LNCAP (cell line): Measurements from ENCODE around the gene ZNF804A.

Source experiments
- TF ChIP-seq, protein P1 (sequence below): fragments of 450-650 bp; IDR thresholded peaks from 2 replicates; pipeline ENCODE4 v1.5.1; 2017; ENCODE audit warnings: mild to moderate bottlenecking

Gene ZNF804A

DNA sequence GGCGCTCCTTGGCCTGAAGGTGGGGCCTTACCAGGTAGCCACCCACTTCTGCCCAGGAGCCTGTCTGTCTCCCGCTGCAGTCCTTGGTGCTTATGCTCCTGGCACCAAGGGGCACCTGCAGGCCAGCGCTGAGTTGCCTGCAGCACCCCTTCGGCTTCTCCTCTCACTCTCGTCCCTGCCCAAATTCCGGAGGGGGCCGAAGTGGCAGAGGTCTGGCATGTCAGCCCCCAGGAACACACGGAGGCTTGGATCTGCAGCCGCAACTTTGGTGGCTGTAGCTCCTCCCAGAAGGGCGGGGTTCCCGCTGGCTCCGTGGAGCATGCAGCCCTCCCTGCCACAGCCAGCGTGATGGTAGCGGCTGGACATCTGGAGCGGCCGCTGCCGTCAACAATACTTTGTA lies 37.7 kb upstream of the ZNF804A start:
- TF ChIP-seq, protein P1, sequence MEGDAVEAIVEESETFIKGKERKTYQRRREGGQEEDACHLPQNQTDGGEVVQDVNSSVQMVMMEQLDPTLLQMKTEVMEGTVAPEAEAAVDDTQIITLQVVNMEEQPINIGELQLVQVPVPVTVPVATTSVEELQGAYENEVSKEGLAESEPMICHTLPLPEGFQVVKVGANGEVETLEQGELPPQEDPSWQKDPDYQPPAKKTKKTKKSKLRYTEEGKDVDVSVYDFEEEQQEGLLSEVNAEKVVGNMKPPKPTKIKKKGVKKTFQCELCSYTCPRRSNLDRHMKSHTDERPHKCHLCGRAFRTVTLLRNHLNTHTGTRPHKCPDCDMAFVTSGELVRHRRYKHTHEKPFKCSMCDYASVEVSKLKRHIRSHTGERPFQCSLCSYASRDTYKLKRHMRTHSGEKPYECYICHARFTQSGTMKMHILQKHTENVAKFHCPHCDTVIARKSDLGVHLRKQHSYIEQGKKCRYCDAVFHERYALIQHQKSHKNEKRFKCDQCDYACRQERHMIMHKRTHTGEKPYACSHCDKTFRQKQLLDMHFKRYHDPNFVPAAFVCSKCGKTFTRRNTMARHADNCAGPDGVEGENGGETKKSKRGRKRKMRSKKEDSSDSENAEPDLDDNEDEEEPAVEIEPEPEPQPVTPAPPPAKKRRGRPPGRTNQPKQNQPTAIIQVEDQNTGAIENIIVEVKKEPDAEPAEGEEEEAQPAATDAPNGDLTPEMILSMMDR = no peak

DNA sequence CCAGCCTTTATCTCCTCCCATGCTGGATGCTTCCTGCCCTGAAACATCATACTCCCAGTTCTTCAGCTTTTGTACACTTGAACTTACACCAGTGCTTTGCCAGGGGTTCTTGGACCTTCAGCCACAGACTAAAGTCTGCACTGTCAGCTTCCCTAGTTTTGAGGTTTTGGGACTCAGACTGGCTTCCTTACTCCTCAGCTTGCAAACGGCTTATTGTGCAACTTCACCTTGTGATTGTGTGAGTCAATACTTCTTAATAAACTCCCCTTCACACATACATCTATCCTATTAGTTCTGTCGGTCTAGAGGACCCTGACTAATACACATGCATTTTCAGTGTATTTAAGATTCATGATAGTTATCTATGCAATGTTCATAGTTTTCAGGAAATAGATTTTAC lies 35.8 kb upstream of the ZNF804A start:
- TF ChIP-seq, protein P1 = no peak

DNA sequence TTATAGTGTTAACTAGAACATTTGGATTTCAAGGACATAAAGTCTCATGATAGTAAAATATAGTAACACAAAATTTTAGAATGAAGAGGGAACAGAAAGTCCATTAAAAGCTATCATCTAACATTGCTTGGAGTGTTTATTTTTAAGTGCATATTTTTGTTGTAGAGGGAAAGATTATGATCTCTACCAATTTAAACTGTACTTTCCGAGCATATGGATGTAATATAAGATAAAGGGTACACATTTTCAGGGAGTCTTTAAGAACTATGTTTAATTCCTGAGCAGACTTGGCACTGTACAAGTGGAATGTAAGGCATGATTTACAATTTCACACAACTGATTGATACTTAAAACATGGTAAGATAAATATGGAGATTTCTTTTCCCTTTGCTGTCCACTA lies 34.2 kb upstream of the ZNF804A start:
- TF ChIP-seq, protein P1 = no peak

DNA sequence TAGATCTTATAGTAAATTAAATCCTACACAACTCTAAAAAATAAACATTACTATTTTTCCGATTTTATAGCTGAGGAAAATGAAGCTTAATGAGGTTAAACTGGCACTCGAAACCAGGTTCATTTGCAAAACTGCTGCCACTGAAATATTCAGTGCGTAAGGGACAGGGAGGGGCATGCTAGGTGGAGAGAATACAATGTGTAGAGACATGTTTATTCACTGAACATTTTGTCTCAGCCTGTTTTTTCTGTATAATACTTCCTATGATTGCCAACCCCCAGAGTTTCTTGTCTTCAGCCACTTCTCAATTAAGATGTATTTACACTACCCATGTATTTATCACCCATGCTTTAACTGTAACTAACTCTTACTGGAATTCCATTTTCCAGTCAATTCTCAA lies 31.6 kb upstream of the ZNF804A start:
- TF ChIP-seq, protein P1 = no peak

DNA sequence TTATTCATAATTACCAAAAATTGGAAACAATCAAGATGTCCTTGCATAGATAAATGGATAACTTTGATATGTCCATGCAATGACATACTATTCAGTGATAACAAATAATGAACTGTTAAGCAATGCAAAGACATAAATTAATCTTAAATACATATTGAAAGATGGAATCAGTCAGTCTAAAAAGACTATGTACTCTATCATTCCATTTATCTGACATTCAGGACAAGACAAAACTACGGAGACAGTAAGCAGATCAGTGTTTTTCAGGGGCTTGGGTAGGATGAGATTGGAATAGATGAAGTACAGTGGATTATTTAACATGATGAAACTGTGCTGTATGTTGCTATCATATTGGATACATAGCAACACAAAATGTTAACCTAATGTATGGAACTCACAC lies 21.3 kb upstream of the ZNF804A start:
- TF ChIP-seq, protein P1 = no peak

DNA sequence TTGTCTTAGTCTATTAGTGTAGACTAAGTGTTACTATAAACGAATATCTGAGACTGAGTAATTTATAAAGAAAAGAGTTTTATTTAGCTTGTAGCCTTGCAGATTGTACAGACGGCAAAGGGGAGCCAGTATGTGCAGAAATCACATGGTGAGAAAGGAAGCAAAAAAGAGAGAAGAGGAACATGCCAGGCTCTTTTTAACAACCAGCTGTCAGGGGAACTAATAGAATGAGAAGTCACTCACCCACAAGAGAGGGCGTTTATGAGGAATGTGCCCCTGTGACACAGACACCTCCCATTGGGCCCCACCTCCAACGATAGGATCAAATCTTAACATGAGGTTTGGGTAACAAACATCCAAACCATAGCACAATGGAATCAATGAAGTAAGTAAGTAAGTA lies 20.6 kb upstream of the ZNF804A start:
- TF ChIP-seq, protein P1 = no peak

DNA sequence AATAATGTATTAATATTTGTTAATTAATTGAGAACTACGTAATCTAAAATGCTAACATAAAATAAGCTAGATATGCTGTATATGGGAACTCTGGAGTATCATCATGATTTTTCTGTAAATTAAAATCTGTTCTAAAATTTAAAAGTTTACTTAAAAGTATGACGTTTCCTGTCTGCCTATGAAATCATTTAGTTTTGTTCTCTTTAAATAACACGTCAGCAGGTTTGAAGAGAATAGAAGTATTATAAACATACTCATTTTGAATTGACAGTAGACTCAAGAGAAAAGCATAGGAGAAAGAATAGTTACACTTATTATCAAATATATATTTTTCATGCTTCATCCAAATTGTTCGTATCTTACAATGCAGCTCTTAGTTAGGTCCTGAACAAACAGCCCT lies 19.1 kb upstream of the ZNF804A start:
- TF ChIP-seq, protein P1 = no peak

DNA sequence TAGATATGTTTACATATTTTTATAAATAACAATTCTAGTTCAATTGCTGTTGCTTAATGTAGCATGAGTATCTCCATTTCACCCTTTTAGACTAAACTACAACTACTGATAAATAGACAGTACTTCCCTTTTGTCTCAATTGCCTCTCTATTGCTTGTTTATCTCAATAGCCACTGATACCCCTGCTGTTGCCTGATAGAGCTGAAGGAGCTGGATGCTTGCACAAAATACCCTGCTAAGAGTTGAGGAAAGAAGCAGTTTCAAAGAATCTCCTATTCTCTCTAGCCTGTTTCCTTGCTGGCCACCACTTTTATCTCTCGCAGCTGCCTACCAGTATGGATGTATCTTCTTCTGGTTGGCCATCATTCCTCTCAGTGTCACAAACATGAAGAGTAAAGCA lies 16.9 kb upstream of the ZNF804A start:
- TF ChIP-seq, protein P1 = no peak
